IMR-90 (cell line): Measurements from ENCODE around the gene MAGEA9. TPM values are rescaled to one million over a fixed set of nuclear protein-coding genes. Genes with fewer than 3 reads are reported as not detected.

Experiments used
- ATAC-seq: fragments of 200-7000 bp; cut with Tn5 transposase; 2 replicates; pipeline ENCODE4 v1.9.1; 2020; ENCODE audit warnings: low read depth, mild to moderate bottlenecking, moderate library complexity
- BruUV-seq: library from RNA; stranded (reverse); fragments of 400-500 nt; replicated peaks from 2 replicates; lab custom pipeline; 2021; lab: Mats Ljungman, UMichigan
- CTCF ChIA-PET: fragments of 300-600 bp; formaldehyde crosslinking; extraction: SDS; loops from one replicate; lab custom pipeline; 2021; ENCODE audit warnings: antibody characterized with exemption; lab: Yijun Ruan, JAX
- POLR2A ChIA-PET: fragments of 300-600 bp; sonication (Branson Sonifier 250); formaldehyde crosslinking; loops from one replicate; lab custom pipeline; 2022; ENCODE audit warnings: antibody characterized with exemption; ENCODE audit not compliant: unreplicated experiment; lab: Charles Lee
- DNase-seq: peaks from one replicate; pipeline ENCODE4 v3.0.0; 2013
- H2AFZ ChIP-seq: replicated peaks from 2 replicates; pipeline ENCODE3; 2013; ENCODE audit warnings: low read length, mild to moderate bottlenecking; ENCODE audit not compliant: poor library complexity
- H2AK5ac ChIP-seq: 2 replicates; pipeline ENCODE4 v1.6.1; 2013; ENCODE audit warnings: low read depth, low read length, inconsistent platforms
- H2AK9ac ChIP-seq: replicated peaks from 2 replicates; pipeline ENCODE3; 2013; ENCODE audit warnings: mild to moderate bottlenecking, low read depth, low read length, moderate library complexity; ENCODE audit not compliant: poor library complexity
- H2BK120ac ChIP-seq: 2 replicates; pipeline ENCODE4 v1.6.1; 2013; ENCODE audit warnings: low read depth, low read length, inconsistent platforms
- H2BK15ac ChIP-seq: 3 replicates; pipeline ENCODE4 v1.6.1; 2013; ENCODE audit warnings: low read depth, low read length, inconsistent platforms
- H2BK20ac ChIP-seq: 2 replicates; pipeline ENCODE4 v1.6.1; 2013; ENCODE audit warnings: low read depth, mild to moderate bottlenecking, inconsistent platforms, low read length, moderate library complexity
- H2BK5ac ChIP-seq: 2 replicates; pipeline ENCODE4 v1.6.1; 2013; ENCODE audit warnings: mild to moderate bottlenecking, low read depth, low read length, inconsistent platforms; ENCODE audit not compliant: poor library complexity, severe bottlenecking
- H3K14ac ChIP-seq: replicated peaks from 2 replicates; pipeline ENCODE4 v1.6.1; 2013; ENCODE audit warnings: low read depth, low read length, inconsistent platforms
- H3K18ac ChIP-seq: 2 replicates; pipeline ENCODE4 v1.6.1; 2013; ENCODE audit warnings: low read depth, low read length, control low read depth
- H3K23ac ChIP-seq: 2 replicates; pipeline ENCODE4 v1.6.1; 2013; ENCODE audit warnings: low read depth, low read length, inconsistent platforms
- H3K27ac ChIP-seq: 2 replicates; pipeline ENCODE4 v1.5.1; 2013; ENCODE audit warnings: mild to moderate bottlenecking, control low read depth, low read length; ENCODE audit not compliant: insufficient read depth
- H3K27me3 ChIP-seq: 2 replicates; pipeline ENCODE4 v1.6.1; 2013; ENCODE audit warnings: low read length; ENCODE audit not compliant: control insufficient read depth, insufficient read depth
- H3K36me3 ChIP-seq: 2 replicates; pipeline ENCODE4 v1.6.1; 2013; ENCODE audit warnings: low read length, mixed read lengths; ENCODE audit not compliant: control insufficient read depth, insufficient read depth
- H3K4ac ChIP-seq: 2 replicates; pipeline ENCODE4 v1.6.1; 2013; ENCODE audit warnings: low read depth, low read length, inconsistent platforms
- H3K4me1 ChIP-seq: 2 replicates; pipeline ENCODE4 v1.6.1; 2013; ENCODE audit warnings: low read length, mixed read lengths; ENCODE audit not compliant: control insufficient read depth, insufficient read depth
- H3K4me2 ChIP-seq: 2 replicates; pipeline ENCODE4 v1.6.1; 2013; ENCODE audit warnings: low read depth, mild to moderate bottlenecking, control low read depth, low read length, moderate library complexity
- H3K4me3 ChIP-seq: 2 replicates; pipeline ENCODE4 v1.5.1; 2013; ENCODE audit warnings: low read depth, mild to moderate bottlenecking, control low read depth, low read length, moderate library complexity; ENCODE audit not compliant: insufficient read depth
- H3K56ac ChIP-seq: 2 replicates; pipeline ENCODE4 v1.6.1; 2013; ENCODE audit warnings: low read length, inconsistent platforms; ENCODE audit not compliant: insufficient read depth; ENCODE audit errors: extremely low read depth
- H3K79me1 ChIP-seq, 2 experiments: 2 replicates each; pipeline ENCODE4 v1.6.1; 2013; ENCODE audit warnings: low read length in 2 of 2, inconsistent platforms in 1 of 2, low read depth in 1 of 2
- H3K9ac ChIP-seq: 2 replicates; pipeline ENCODE4 v1.6.1; 2013; ENCODE audit warnings: low read depth, low read length, control low read depth
- H3K9me1 ChIP-seq: 2 replicates; pipeline ENCODE4 v1.6.1; 2013; ENCODE audit warnings: low read length, inconsistent platforms; ENCODE audit not compliant: insufficient read depth
- H3K9me3 ChIP-seq: 2 replicates; pipeline ENCODE4 v1.6.1; 2013; ENCODE audit warnings: low read length; ENCODE audit not compliant: control insufficient read depth, insufficient read depth
- H4K20me1 ChIP-seq: 2 replicates; pipeline ENCODE4 v1.6.1; 2013; ENCODE audit warnings: low read length, inconsistent platforms; ENCODE audit not compliant: insufficient read depth
- H4K5ac ChIP-seq: 2 replicates; pipeline ENCODE4 v1.6.1; 2013; ENCODE audit warnings: mild to moderate bottlenecking, low read depth, low read length, control low read depth
- H4K8ac ChIP-seq, 2 experiments: 2 replicates each; pipeline ENCODE4 v1.6.1; 2013; ENCODE audit warnings: low read depth in 2 of 2, low read length in 2 of 2, control low read depth in 1 of 2, inconsistent platforms in 1 of 2
- H4K91ac ChIP-seq: 2 replicates; pipeline ENCODE4 v1.6.1; 2013; ENCODE audit warnings: low read depth, low read length, inconsistent platforms; ENCODE audit not compliant: insufficient read depth
- BHLHE40 ChIP-seq: fragments of 150-350 bp; IDR thresholded peaks from 2 replicates; pipeline ENCODE4 v1.6.1; 2016; ENCODE audit warnings: mild to moderate bottlenecking, low read depth, low read length
- CEBPB ChIP-seq: IDR thresholded peaks from 2 replicates; pipeline ENCODE4 v1.6.1; 2012; ENCODE audit warnings: low read depth, low read length, improper control_type of control experiment
- CHD1 ChIP-seq: IDR thresholded peaks from 2 replicates; pipeline ENCODE4 v1.6.1; 2012; ENCODE audit warnings: low read depth, low read length, improper control_type of control experiment
- CTCF ChIP-seq: conservative IDR thresholded peaks from 2 replicates; pipeline ENCODE4 v1.5.1; 2012; ENCODE audit warnings: mild to moderate bottlenecking, low read depth, low read length, improper control_type of control experiment
- ELK1 ChIP-seq: fragments of 150-350 bp; IDR thresholded peaks from 2 replicates; pipeline ENCODE4 v1.6.1; 2016; ENCODE audit warnings: low read depth, mild to moderate bottlenecking, low read length, moderate library complexity, borderline replicate concordance
- FOS ChIP-seq: fragments of 150-350 bp; IDR thresholded peaks from 2 replicates; pipeline ENCODE4 v1.6.1; 2016; ENCODE audit warnings: low read depth, low read length
- MAFK ChIP-seq: IDR thresholded peaks from 2 replicates; pipeline ENCODE4 v1.6.1; 2012; ENCODE audit warnings: low read depth, low read length, improper control_type of control experiment
- MAZ ChIP-seq: IDR thresholded peaks from 2 replicates; pipeline ENCODE4 v1.6.1; 2012; ENCODE audit warnings: low read depth, mild to moderate bottlenecking, low read length, improper control_type of control experiment, moderate library complexity, borderline replicate concordance
- MXI1 ChIP-seq: IDR thresholded peaks from 2 replicates; pipeline ENCODE4 v1.6.1; 2012; ENCODE audit warnings: low read depth, mild to moderate bottlenecking, low read length, moderate library complexity, borderline replicate concordance
- NFE2L2 ChIP-seq: fragments of 150-350 bp; IDR thresholded peaks from 2 replicates; pipeline ENCODE4 v1.6.1; 2016; ENCODE audit warnings: low read depth, mild to moderate bottlenecking, low read length
- POLR2A ChIP-seq: IDR thresholded peaks from 2 replicates; pipeline ENCODE4 v1.6.1; 2012; ENCODE audit warnings: mild to moderate bottlenecking, low read depth, low read length
- RAD21 ChIP-seq: IDR thresholded peaks from 2 replicates; pipeline ENCODE4 v1.6.1; 2012; ENCODE audit warnings: low read length, improper control_type of control experiment
- RCOR1 ChIP-seq: IDR thresholded peaks from 2 replicates; pipeline ENCODE4 v1.6.1; 2012; ENCODE audit warnings: mild to moderate bottlenecking, low read length, improper control_type of control experiment; ENCODE audit not compliant: insufficient replicate concordance
- RFX5 ChIP-seq: IDR thresholded peaks from 2 replicates; pipeline ENCODE4 v1.8.0; 2012; ENCODE audit warnings: low read depth, mild to moderate bottlenecking, low read length, moderate library complexity
- SMC3 ChIP-seq: fragments of 150-350 bp; IDR thresholded peaks from 2 replicates; pipeline ENCODE4 v1.6.1; 2016; ENCODE audit warnings: low read depth, mild to moderate bottlenecking, antibody characterized with exemption, low read length, moderate library complexity
- WGBS, 2 experiments: methylation state at CpG; one replicate each; pipeline versions ENCODE4 v1.1.5 to v1.1.7; 2013; ENCODE audit warnings: missing lambda C conversion rate in 2 of 2; ENCODE audit not compliant: insufficient read length in 1 of 2; ENCODE audit errors: extremely low coverage in 2 of 2; 5-methylcytosine and 5-hydroxymethylcytosine counted together
- dilution Hi-C: fragments of 300-500 bp; cut with HindIII; formaldehyde crosslinking; loops from one replicate; pipeline ENCODE4 v1.14.3; 2018; ENCODE audit warnings: low sequenced_read_pairs; ENCODE audit not compliant: unreplicated experiment
- in situ Hi-C: fragments of 300-500 bp; cut with MboI; formaldehyde crosslinking; loops from 3 replicates; pipeline ENCODE4 v1.14.3; 2019; ENCODE audit warnings: low sequenced_read_pairs, inconsistent platforms, mixed read lengths
- intact Hi-C: fragments of 100-400 bp; cut with micrococcal nuclease; formaldehyde crosslinking; loops from 2 replicates; pipeline ENCODE4 v1.10.0; 2022
- polyA plus RNA-seq, 3 experiments: library from polyadenylated mRNA; depleted of rRNA; stranded (reverse); fragments of >200 nt; gene quantifications; 2 replicates each; pipeline ENCODE4 v1.2.3, GENCODE V29; 2012; ENCODE audit warnings: low replicate concordance in 1 of 3
- total RNA-seq: library from RNA; depleted of rRNA; stranded (reverse); fragments of >200 nt; gene quantifications from 2 replicates; pipeline ENCODE4 v1.2.3, GENCODE V29; 2012
- TF ChIP-seq, protein P1 (sequence below): fragments of 150-350 bp; IDR thresholded peaks from 2 replicates; pipeline ENCODE4 v1.6.1; 2017; ENCODE audit warnings: mild to moderate bottlenecking, antibody characterized with exemption, low read length, low read depth

The MAGEA9 gene
- total and polyA plus RNA-seq, 2 of the 4 experiments (the other 2 are of a cell fraction) = not detected

DNA sequence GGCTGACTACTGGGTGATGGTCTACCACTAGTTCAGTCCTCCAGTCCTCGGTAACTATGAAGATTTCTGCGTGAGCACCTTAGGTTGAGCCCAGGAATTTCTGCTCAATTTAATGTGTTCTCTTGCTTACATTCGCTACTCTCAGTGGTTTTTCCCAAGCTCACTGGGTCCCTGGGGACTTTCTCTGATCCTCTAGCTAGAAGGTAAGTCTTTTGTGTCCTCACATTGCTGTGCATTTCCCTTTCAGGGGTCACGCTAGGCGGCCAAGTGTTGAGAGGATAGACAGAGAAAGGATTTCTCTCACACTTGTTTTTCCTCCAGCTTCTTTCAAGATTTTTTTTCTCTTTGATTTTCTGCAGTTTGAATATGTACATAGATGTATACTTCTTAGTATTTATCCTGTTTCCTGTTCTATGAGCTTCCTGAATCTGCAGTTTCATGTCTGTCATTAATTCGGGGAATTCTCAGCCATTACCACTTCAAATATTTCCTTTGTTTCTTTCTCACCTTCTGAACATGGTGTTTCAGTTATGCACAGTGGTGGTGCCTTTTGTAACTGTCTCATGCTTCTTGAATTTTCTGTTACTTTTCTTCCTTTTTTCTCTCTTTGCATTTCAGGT is 17.5 kb downstream of the MAGEA9 start:
- no peak overlapping the region for H3K18ac ChIP-seq
- intact Hi-C loops (no loop called here), in situ Hi-C loops (no loop called here), dilution Hi-C loops (no loop called here)
- no peak overlapping the region for H4K5ac ChIP-seq
- H3K56ac ChIP-seq = no peak overlapping the region
- H3K9me3 ChIP-seq = no peaks in the 10 kb centered on the region
- DNase-seq (no peak), ATAC-seq (no peak)
- no peak overlapping the region for H2BK20ac ChIP-seq
- no peak overlapping the region for H3K4ac ChIP-seq
- no peak overlapping the region for H3K4me2 ChIP-seq
- no peaks in the 10 kb centered on the region for H3K9me1 ChIP-seq
- H2BK5ac ChIP-seq = no peak overlapping the region
- no peak overlapping the region for H3K23ac ChIP-seq
- H3K27ac ChIP-seq = no peak overlapping the region
- H4K8ac ChIP-seq = no peak overlapping the region
- no peak overlapping the region for H2AFZ ChIP-seq
- no peak overlapping the region for H3K4me3 ChIP-seq
- BruUV-seq = no TSS peak
- H3K79me1 ChIP-seq = no peaks in the 10 kb centered on the region
- POLR2A ChIA-PET = no interaction called here
- no peak overlapping the region for H3K14ac ChIP-seq
- WGBS, 2 experiments = no CpG with 5 or more reads among the region's 6 CpGs
- no peaks in the 10 kb centered on the region for H3K36me3 ChIP-seq
- H2AK5ac ChIP-seq = no peak overlapping the region
- no peak overlapping the region for H2BK15ac ChIP-seq
- H3K4me1 ChIP-seq = no peaks in the 10 kb centered on the region
- no peak overlapping the region for H3K9ac ChIP-seq
- no peak overlapping the region for H2AK9ac ChIP-seq
- no peak overlapping the region for H2BK120ac ChIP-seq
- no peaks in the 10 kb centered on the region for H4K20me1 ChIP-seq
- CTCF ChIA-PET = no interaction called here
- TF ChIP-seq SMC3 (no peak), CTCF (no peak), CHD1 (no peak), MAFK (no peak), POLR2A (no peak), BHLHE40 (no peak), ELK1 (no peak), FOS (no peak), NFE2L2 (no peak), MXI1 (no peak), RFX5 (no peak), RCOR1 (no peak), CEBPB (no peak), MAZ (no peak), RAD21 (no peak)
- TF ChIP-seq, protein P1, sequence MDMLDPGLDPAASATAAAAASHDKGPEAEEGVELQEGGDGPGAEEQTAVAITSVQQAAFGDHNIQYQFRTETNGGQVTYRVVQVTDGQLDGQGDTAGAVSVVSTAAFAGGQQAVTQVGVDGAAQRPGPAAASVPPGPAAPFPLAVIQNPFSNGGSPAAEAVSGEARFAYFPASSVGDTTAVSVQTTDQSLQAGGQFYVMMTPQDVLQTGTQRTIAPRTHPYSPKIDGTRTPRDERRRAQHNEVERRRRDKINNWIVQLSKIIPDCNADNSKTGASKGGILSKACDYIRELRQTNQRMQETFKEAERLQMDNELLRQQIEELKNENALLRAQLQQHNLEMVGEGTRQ = no peak
- no peaks in the 10 kb centered on the region for H3K27me3 ChIP-seq
- H4K91ac ChIP-seq = no peak overlapping the region
